ENCODE data around the gene PDZK1IP1.
A peak's percentile ranks its signal among the peaks of the same experiment; 100 is the strongest.

The PDZK1IP1 gene, protein sequence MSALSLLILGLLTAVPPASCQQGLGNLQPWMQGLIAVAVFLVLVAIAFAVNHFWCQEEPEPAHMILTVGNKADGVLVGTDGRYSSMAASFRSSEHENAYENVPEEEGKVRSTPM

GRCh38 chr1:47189844-47190508, at the start of gene PDZK1IP1:
PDZK1IP1 (minus strand) TSS chr1:47190036; CDS start chr1:47189932, 104 bp downstream.
- peak; percentile 34 for DNase-seq

DNA sequence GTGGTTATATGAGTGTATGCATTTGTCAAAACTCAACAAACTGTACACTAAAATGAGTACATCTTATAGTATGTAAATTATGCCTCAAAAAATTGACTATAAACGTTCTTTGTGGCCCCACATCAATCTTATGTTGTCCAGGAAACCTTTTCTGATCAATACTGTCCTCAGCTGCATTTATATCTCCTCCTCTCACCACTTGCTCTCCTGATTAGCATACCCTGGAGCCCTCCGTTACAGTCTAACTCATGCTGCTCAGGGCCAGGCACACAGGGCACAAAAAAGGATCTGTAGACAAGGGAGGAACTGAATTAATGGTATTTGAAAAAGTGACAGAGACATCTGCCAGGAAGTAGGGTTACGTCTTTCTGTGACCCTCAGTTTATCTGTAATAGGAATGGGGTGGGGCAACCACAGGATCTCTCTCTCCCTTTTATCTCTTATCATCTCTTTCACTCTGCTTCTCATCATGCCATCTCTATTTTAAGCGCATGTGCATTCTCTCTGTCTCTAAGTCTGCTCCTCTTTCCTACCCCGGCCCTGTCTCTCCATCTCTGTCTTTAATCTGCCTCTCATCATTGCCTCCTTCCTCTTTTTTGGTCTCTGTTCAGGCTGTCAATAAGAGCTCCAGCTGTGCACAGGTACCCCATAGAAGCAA, 49.2 kb upstream of the PDZK1IP1 start:
- no peak for DNase-seq

DNA sequence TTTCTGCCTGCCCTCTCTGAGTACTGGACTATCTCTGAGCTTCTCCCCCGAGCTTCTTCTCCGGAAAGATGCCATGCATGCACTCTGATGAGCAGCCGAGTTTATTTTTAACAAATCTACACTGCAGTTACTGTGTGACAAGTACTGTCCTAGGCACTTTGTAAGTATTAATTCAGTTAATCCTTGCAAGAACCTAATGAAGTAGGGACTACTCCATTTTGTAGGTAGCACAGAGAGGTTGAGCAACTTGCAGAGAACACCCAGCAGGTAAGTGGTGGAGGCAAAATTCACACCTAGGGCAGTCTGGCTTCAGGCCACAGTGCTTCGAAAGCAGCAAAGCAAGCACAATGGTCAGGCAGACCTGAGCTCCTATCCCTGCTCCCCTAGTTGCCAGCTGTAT, 46.0 kb upstream of the PDZK1IP1 start:
- DNase-seq: no peak

GRCh38 chr1:47235241-47235681, 45.4 kb upstream of the PDZK1IP1 start:
- no peak for DNase-seq

GRCh38 chr1:47233186-47233585, 43.4 kb upstream of the PDZK1IP1 start:
- DNase-seq: no peak

DNA sequence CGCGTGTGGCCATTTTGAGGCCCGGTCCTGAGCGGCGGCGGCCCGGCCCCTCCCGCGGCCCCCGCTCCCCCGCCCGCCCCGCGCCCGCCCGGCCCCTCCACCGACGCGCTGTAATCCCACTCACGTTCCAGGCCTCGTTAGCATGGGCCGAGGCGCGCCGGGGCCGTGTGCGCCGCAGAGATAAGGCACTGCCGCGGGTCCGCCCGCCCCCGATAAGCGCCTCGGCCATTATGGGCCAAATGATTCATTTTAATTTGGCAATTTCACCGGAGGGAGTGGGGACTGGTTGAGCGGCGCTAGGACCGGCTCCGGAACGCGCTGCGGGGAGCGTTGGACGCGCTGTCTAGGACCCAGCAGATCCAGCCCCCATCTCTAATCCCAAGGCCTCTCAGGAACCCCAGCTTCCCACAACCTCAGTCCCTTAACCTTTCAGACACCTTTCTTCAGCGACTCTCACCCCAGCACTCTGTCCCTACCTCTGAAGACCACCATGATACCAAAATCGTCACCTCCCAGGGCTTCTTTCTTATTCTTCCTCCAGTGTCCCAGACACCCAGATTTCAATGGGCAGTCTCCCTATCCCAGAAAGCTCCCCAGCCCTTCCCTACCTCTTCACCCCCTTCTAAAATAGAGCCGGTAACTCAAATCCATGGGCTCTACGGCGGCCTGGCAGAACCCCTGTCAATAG, 42.5 kb upstream of the PDZK1IP1 start, which contains the start of gene TAL1:
TAL1 (minus strand) TSS at position 39 of the 688 bp plus-strand sequence. CDS start 6,337 bp downstream, outside the sequence.
- DNase-seq: no peak

DNA sequence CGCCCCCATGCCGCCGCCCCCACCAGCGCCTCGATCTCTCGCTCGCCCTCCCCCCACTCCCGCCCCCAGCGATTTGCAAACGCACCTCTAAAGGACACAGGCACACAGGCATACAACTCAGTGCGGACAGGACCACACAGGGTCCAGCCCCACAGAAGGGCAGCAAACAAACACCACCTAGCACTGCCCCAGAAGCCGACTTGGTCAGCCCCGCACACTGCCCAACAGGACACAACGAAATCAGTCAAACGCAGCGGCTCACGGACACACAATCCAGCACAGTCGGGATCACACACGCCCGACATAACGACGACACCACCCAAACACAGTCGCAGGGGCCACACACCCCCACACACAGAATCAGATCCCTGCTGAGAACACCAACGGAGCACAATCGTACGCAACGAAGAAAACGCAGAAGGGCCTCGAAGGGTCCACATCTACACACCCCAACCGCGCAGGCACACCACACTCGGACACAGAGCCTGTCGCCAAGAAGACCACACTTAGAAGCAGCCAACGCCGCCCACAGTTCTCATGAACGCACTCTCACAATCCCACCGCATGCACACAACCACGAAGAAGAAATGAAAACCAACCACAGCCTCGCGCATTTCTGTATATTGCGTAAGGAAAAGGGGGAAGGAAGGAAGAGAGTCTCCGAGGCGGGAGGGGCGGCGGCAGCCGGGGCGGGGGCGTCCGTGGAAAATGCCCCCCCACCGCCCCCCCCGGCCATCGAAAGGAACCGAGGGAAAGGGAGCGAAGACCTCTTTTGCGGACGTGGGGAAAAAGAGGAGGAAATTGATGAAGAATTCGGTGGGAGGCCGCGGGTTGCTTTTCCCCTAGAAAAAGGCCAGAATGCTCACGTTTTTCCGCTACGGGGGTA, 41.7 kb upstream of the PDZK1IP1 start:
- no peak for DNase-seq

- no peak for DNase-seq
These were observed 41.0 kb upstream of the PDZK1IP1 start for GRCh38 chr1:47230692-47231300.

- DNase-seq: no peak
These were observed 40.3 kb upstream of the PDZK1IP1 start for GRCh38 chr1:47229886-47230691.

GRCh38 chr1:47229031-47229885, 39.4 kb upstream of the PDZK1IP1 start:
- DNase-seq: no peak

DNA sequence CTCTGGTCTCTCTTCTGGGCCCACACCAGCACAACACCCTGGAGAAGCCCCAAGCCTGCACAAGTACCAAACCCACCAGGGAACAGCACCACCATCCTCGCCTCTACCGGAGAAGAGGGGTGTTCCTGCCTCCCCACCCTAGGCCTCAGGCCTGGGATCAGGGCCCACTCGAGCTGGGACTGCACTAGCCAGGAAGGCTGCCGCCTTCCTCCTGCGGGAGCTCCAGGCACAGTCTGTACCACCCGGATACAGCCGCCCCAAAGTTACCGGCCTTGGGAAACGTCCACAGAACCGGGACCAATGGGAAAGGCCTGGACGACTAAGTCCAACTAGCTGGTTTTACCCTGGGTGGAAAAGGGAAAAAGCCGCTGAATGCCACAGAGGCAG, 38.8 kb upstream of the PDZK1IP1 start:
- no peak for DNase-seq

GRCh38 chr1:47227341-47228232, 37.8 kb upstream of the PDZK1IP1 start:
- DNase-seq: no peak

- DNase-seq: no peak
These were observed 37.0 kb upstream of the PDZK1IP1 start for GRCh38 chr1:47226839-47227215.

GRCh38 chr1:47226121-47226838, 36.4 kb upstream of the PDZK1IP1 start:
- no peak for DNase-seq

DNA sequence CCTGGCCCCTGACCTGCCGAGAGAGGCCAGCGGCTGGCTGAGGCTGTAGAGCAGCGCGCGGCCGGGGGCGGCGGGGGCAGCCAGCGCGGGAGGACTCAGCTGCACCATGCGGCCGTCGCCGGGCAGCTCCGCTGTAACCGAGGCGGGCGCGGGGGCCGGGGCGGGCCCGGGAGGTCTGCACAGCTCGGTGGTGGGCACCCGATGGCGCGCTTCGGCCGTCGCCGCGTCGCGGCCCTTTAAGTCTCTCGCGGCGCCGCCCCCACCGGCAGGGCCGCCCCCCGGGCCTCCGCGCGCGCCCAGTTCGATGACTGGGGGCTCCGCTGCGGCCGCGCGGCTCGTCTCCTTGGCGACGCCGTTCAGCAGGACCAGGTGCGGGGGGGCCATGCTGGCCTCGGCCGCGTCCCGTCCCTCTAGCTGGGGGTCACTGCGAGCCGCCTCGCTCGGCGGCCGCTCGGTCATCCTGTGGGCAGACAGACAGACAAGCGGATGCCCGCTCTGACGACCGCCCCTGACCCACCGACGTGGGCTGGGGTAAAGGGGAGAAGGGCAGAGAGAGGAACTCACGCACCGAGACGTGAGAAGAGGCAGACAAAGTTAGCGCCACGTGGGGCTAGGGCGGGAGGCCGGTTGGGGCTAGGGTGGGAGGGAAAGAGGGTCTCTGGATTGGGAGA, 35.7 kb upstream of the PDZK1IP1 start:
- DNase-seq: no peak

DNA sequence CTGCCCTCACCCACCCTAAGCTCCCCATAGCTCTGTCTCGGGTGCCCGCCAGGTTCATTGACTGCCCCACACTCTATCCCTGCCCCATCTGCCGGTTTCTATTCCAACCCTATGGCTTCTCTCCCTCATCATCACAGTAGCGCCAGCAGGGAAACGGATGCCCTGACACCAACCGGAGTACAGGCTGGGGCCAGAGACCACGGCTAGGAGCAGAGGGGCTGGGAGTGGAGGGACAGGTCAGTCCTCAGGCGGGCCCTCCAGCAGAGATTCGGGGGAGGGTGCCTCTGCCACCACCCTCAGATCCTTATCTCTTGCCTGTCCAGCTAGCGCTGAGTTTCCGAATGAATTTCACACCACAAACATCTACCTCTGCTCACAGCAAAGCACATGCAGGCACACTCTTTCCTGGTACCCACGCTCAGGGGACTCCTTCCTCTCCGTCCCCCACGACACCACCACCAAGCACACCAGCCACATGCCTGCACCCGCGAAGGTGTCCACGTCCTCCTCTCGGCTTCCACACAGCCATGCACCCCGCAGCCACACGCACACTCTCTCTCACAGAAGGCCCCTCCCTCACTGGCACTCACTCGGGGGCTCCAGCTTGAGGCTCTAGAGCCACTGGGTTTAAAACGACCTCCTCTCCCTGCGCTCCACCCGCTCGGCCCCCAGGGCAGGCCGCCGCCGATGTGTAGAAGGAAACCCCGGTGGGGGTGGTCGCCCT, 35.0 kb upstream of the PDZK1IP1 start:
- no peak for DNase-seq

All from HCEC 1CT (cell line).